Measurements from ENCODE around the gene DMD. TPM values are rescaled to one million over a fixed set of nuclear protein-coding genes. Genes with fewer than 3 reads are reported as not detected.

The DMD gene
- total and polyA plus RNA-seq, 2 donors (not counting 1 experiment from before 2014, with no cell fraction given), result 2.0 to 51.8 TPM

GRCh38 chrX:32276153-32276552 is 935.2 kb downstream of the DMD start:
- no peak overlapping the region for H3K4me3 Mint-ChIP-seq
- H3K36me3 ChIP-seq (replicated peaks in 1 of 2; ENCODE audit: control extremely low read depth in 1 of 2, control insufficient read depth in 1 of 2, extremely low read depth in 1 of 2, insufficient read depth in 2 of 2, low read length in 1 of 2), result no peaks in the 10 kb centered on the region
- H3K27ac Mint-ChIP-seq, result no peak overlapping the region
- no peaks in the 10 kb centered on the region for H3K27me3 Mint-ChIP-seq
- no peaks in the 10 kb centered on the region for H3K27me3 ChIP-seq (replicated peaks in 1 of 4; ENCODE audit: control extremely low read depth in 1 of 4, control insufficient read depth in 3 of 4, insufficient read depth in 4 of 4, low read length in 3 of 4)
- H3K27ac ChIP-seq (ENCODE audit: low read length in 2 of 2), result no peak overlapping the region
- H2AFZ ChIP-seq (ENCODE audit: insufficient read depth, low read depth, low read length, poor library complexity, severe bottlenecking), result no peak overlapping the region
- no peaks in the 10 kb centered on the region for H3K4me1 Mint-ChIP-seq
- no peak for DNase-seq
- no peaks in the 10 kb centered on the region for H3K79me2 ChIP-seq (ENCODE audit: control insufficient read depth, insufficient read depth, low read length)
- ChIA-PET CTCF (no interaction called here), POLR2A (no interaction called here)
- H4K20me1 ChIP-seq (ENCODE audit: control insufficient read depth, insufficient read depth, low read length, poor library complexity, severe bottlenecking), result no peaks in the 10 kb centered on the region
- intact Hi-C loops (cut with micrococcal nuclease), result no loop called here
- H3K9me3 Mint-ChIP-seq (ENCODE audit: insufficient read depth), result peaks cover 1% of the 10 kb centered on the region
- no peak overlapping the region for H3K4me2 ChIP-seq (replicated peaks; ENCODE audit: low read depth, low read length, poor library complexity, severe bottlenecking)
- WGBS (ENCODE audit: insufficient coverage), result 83% methylated on average over 1 of the region's 3 CpGs
- TF ChIP-seq EZH2 (IDR thresholded peaks at IDR 0.05; ENCODE audit: borderline replicate concordance, insufficient read depth, low read depth, low read length, poor library complexity, severe bottlenecking) (no peak), CTCF (IDR thresholded peaks at IDR 0.05) (no peak)
- no peak for ATAC-seq (ENCODE audit: low read depth)
- no peaks in the 10 kb centered on the region for H3K4me1 ChIP-seq (ENCODE audit: control insufficient read depth in 2 of 2, insufficient read depth in 2 of 2, low read length in 2 of 2)
- no peak overlapping the region for H3K4me3 ChIP-seq (ENCODE audit: control extremely low read depth in 1 of 5, extremely low read depth in 1 of 5, insufficient read depth in 1 of 5, low read depth in 2 of 5, low read length in 4 of 5)
- H3K9me3 ChIP-seq (ENCODE audit: control extremely low read depth in 1 of 3, control insufficient read depth in 2 of 3, insufficient read depth in 1 of 3, low read length in 2 of 3), result no peaks in the 10 kb centered on the region
- H3K9ac ChIP-seq (ENCODE audit: low read length), result no peak overlapping the region

GRCh38 chrX:32269866-32270265 is 941.5 kb downstream of the DMD start:
- intact Hi-C loops (cut with micrococcal nuclease), result no loop called here
- H3K79me2 ChIP-seq (ENCODE audit: control insufficient read depth, insufficient read depth, low read length), result no peaks in the 10 kb centered on the region
- ATAC-seq (ENCODE audit: low read depth) (no peak), DNase-seq (no peak)
- no peaks in the 10 kb centered on the region for H3K4me1 ChIP-seq (ENCODE audit: control insufficient read depth in 2 of 2, insufficient read depth in 2 of 2, low read length in 2 of 2)
- TF ChIP-seq EZH2 (IDR thresholded peaks at IDR 0.05; ENCODE audit: borderline replicate concordance, insufficient read depth, low read depth, low read length, poor library complexity, severe bottlenecking) (no peak), CTCF (IDR thresholded peaks at IDR 0.05) (no peak)
- H3K4me1 Mint-ChIP-seq, result no peaks in the 10 kb centered on the region
- no peak overlapping the region for H3K4me3 ChIP-seq (ENCODE audit: control extremely low read depth in 1 of 5, extremely low read depth in 1 of 5, insufficient read depth in 1 of 5, low read depth in 2 of 5, low read length in 4 of 5)
- no peak overlapping the region for H3K4me3 Mint-ChIP-seq
- no peaks in the 10 kb centered on the region for H3K36me3 ChIP-seq (replicated peaks in 1 of 2; ENCODE audit: control extremely low read depth in 1 of 2, control insufficient read depth in 1 of 2, extremely low read depth in 1 of 2, insufficient read depth in 2 of 2, low read length in 1 of 2)
- no peak overlapping the region for H3K27ac ChIP-seq (ENCODE audit: low read length in 2 of 2)
- H3K27ac Mint-ChIP-seq, result no peak overlapping the region
- no peaks in the 10 kb centered on the region for H4K20me1 ChIP-seq (ENCODE audit: control insufficient read depth, insufficient read depth, low read length, poor library complexity, severe bottlenecking)
- no peak overlapping the region for H3K9ac ChIP-seq (ENCODE audit: low read length)
- ChIA-PET CTCF (no interaction called here), POLR2A (no interaction called here)
- no peak overlapping the region for H3K4me2 ChIP-seq (replicated peaks; ENCODE audit: low read depth, low read length, poor library complexity, severe bottlenecking)
- no peaks in the 10 kb centered on the region for H3K27me3 Mint-ChIP-seq
- H2AFZ ChIP-seq (ENCODE audit: insufficient read depth, low read depth, low read length, poor library complexity, severe bottlenecking), result no peak overlapping the region
- H3K9me3 Mint-ChIP-seq (ENCODE audit: insufficient read depth), result no peaks in the 10 kb centered on the region
- peaks cover 0 to 7% (median 3%) of the 10 kb centered on the region in 3 donors for H3K9me3 ChIP-seq (ENCODE audit: control extremely low read depth in 1 of 3, control insufficient read depth in 2 of 3, insufficient read depth in 1 of 3, low read length in 2 of 3)
- H3K27me3 ChIP-seq (replicated peaks in 1 of 4; ENCODE audit: control extremely low read depth in 1 of 4, control insufficient read depth in 3 of 4, insufficient read depth in 4 of 4, low read length in 3 of 4), result no peaks in the 10 kb centered on the region
